Choroid plexus epithelial cell (primary cell): ENCODE data around the gene TRMU.

ENCODE experiments used
- DNase-seq: peaks from one replicate; pipeline ENCODE4 v3.0.0-alpha.2; 2010; ENCODE audit warnings: low read depth
- H3K4me3 ChIP-seq: 2 replicates; pipeline ENCODE4 v1.5.1; 2011; ENCODE audit warnings: low read depth, mild to moderate bottlenecking, control low read depth, low read length, moderate library complexity
- TF ChIP-seq, protein P1 (sequence below): conservative IDR thresholded peaks from 2 replicates; pipeline ENCODE4 v1.5.1; 2011; ENCODE audit warnings: low read depth, mild to moderate bottlenecking, control low read depth, inconsistent platforms, low read length, moderate library complexity

TRMU gene

DNA sequence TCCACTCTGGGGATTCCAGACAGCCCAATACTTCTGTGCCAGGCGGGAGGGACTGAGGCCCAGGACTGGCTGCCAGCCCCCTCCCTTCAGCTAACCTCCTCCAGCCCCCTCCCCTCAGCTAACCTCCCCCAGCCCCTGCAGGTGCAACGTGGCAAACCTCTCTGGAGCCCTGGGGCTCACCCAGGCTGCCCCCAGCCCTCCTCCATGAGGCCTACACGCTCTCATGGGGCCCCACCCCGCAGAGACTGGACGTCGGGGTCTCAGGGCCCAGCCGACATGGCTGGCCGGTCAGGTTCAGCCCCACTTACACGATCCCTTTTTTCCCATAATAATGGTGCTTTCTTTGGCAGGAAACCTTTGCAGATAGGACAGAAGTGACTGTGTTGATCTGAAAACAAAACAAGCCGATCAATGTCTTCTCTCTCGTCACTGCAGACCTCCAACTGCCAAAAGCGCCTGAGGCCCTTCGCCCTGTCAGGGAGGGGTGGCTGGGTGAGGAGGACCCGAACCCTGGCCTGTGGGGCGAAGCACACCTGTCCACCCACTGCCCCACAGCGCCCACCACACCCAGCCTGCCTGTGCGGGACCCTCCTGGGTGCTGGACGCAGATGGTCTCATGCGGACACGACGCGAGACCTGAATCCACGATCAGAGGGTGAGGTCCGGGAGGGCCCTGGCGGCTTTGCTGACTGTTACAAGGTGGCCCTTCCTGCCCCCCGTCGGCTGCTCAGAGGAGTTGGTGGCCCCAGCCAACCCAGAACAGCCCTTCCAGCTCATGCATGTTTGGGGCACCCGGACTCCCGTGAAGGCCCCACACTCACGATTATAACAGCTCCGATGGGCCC, 33.6 kb downstream of the TRMU start:
- DNase-seq: no peak
- no peak overlapping the region for H3K4me3 ChIP-seq
- TF ChIP-seq, protein P1, sequence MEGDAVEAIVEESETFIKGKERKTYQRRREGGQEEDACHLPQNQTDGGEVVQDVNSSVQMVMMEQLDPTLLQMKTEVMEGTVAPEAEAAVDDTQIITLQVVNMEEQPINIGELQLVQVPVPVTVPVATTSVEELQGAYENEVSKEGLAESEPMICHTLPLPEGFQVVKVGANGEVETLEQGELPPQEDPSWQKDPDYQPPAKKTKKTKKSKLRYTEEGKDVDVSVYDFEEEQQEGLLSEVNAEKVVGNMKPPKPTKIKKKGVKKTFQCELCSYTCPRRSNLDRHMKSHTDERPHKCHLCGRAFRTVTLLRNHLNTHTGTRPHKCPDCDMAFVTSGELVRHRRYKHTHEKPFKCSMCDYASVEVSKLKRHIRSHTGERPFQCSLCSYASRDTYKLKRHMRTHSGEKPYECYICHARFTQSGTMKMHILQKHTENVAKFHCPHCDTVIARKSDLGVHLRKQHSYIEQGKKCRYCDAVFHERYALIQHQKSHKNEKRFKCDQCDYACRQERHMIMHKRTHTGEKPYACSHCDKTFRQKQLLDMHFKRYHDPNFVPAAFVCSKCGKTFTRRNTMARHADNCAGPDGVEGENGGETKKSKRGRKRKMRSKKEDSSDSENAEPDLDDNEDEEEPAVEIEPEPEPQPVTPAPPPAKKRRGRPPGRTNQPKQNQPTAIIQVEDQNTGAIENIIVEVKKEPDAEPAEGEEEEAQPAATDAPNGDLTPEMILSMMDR: no peak

DNA sequence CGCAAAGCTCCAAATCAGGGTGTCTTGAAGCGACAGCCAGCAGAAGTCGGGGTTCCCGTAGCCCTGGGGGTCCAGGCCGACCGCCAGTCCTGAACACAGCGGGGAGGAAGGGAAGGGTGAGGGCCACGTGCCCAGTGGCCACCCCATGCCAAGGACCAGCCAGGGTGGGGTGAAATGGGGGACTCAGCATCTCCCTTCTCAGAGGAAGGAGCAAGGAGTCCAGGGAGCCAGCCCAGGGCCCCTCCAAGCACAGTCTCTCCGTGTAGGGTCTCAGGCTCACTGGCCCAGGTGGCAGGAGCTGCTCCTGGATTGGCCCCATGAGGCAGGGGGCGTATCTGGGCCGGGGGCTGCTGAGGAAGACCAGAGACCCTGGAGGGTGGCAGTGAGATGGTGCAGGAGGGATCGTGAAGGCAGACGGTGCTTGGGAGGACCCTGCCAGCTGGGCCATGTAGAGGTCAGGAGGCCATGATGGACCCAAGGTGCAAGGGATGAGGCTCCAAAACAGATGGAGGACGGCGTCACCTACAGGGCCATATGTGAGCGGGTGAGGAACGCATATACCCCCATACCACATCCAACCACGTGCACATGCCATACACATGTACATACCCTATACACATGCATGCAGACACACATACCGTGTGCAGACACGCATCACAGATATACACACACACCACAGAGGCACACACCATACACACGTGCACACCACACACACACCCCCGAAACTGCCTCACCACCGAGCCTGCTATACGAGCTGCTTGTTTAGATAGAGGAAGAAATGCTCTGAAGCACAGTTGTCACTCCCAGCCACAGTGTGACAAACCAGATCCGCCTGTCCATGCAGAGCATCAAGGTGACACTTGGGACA, 34.4 kb downstream of the TRMU start:
- DNase-seq: no peak

DNA sequence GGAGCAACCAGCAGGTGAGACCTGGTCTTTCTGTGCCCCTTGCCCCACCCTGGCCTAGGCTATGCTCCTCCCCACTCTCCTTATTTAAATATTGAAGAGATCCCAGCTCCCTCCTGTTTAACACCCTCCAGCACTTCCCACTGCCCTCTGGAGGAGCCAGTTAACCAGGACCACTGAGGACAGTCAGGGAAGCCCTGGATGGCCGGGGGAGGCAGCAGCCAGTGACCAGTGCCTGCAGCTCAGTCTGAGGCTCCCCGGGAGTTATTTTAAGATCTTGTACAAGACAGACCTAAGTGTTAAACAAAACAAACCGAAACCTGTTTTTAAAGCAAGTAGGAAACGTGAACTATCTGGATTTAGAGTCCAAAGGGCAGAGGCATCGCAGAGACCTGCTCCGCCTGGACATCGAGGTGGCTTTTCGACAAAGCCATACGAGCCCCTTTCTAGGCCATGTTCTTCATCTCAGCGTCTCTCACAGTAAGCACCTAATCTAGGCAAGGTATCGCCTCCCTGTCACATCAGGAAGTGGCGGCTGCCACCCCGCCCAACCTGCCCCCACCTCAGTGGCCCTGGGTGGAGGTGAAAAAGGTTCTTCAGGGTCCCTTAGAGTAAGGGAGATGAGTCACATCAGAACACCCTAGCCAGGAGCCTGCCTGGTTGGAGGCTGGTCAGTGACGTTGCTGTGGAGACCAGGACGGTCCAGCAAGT, 35.2 kb downstream of the TRMU start:
- TF ChIP-seq, protein P1: no peak
- H3K4me3 ChIP-seq: no peak overlapping the region
- DNase-seq: no peak

More for the DNA sequence above, 34.4 kb downstream of the TRMU start:
- no peak overlapping the region for H3K4me3 ChIP-seq
- TF ChIP-seq, protein P1: no peak

DNA sequence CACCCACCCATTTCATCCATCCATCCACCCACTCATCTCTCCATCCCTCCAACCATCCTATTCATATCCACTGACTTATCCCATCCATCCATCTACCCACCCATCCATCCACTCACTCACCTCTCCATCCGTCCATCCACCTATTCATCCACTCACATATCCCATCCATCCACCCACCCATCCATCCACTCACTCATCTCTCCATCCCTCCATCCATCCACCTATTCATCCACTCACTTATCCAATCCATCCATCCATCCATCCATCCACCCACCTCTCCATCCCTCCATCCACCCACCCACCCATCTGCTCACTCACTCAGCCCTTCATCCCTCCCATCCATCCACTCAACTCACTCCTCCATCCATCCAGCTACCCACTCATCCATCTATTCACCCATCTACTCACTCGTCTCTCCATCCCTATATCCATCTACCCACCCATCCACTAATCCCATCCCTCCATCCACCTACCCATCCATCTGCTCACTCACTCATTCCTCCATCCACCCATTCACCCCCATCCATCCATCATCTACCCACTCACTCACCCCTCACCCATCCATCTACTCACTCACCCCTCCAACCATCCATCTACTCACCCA, 36.2 kb downstream of the TRMU start:
- H3K4me3 ChIP-seq: no peak overlapping the region
- TF ChIP-seq, protein P1: no peak
- no peak for DNase-seq

DNA sequence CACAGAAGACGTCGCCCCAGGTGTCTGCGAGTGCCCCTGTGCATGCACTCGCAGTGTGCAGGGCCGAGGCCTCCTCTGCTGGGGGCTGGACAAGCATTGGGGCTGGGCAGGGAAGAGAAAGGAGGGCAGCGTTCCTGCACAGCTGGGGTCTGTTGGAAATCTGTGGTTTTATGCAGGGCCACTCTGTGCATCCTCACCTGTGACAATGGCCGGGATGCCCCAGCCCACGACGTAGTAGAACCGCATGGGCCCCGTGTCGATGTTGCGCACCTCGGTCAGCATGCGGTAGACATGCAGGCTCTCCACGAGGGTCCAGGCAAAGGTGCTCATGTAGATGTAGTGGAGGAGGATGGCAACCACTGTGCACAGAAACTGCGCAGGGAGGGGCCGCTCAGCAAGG, 37.2 kb downstream of the TRMU start:
- no peak overlapping the region for H3K4me3 ChIP-seq
- TF ChIP-seq, protein P1: no peak
- no peak for DNase-seq

DNA sequence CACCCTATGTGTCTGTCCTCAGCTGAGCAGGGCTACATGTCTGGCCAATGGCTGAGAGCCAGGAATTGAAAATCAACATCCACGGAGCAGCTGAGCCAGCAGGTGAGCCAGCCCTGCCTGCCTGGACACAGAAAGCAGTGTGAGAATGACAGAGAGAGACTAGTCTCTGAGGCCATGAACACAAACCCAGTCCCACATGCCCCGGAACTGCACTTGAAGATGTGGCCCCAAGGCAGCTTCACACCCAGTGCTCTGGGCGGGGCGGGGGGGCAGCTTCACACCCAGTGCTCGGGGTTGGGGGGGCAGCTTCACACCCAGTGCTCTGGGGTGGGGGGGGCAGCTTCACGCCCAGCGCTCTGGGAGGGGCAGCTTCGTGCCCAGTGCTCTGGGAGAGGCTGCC, 37.6 kb downstream of the TRMU start:
- TF ChIP-seq, protein P1: no peak
- DNase-seq: no peak
- H3K4me3 ChIP-seq: no peak overlapping the region
